GM03348 (cell line): Measurements from ENCODE around the gene MFSD6L.

Experiments
- DNase-seq: peaks from one replicate; pipeline ENCODE4 v3.0.0; 2012; ENCODE audit warnings: low spot score

The MFSD6L gene

GRCh38 chr17:8791910-8792270 lies 7.3 kb downstream of the MFSD6L start:
- DNase-seq: no peak

GRCh38 chr17:8791248-8791909 lies 7.8 kb downstream of the MFSD6L start:
- no peak for DNase-seq

- no peak for DNase-seq
Measured at GRCh38 chr17:8789743-8790142, 9.4 kb downstream of the MFSD6L start.

- no peak for DNase-seq
Measured at GRCh38 chr17:8788998-8789397, 10.2 kb downstream of the MFSD6L start.

GRCh38 chr17:8785547-8786413 lies 13.4 kb downstream of the MFSD6L start:
- DNase-seq: peak; percentile 91

- DNase-seq: no peak
Measured at GRCh38 chr17:8782176-8782575, 17.0 kb downstream of the MFSD6L start.

GRCh38 chr17:8781776-8782175 lies 17.4 kb downstream of the MFSD6L start:
- DNase-seq: no peak

- DNase-seq: no peak
Measured at GRCh38 chr17:8776881-8777280, 22.3 kb downstream of the MFSD6L start.

- DNase-seq: no peak
Measured at GRCh38 chr17:8776248-8776647, 22.9 kb downstream of the MFSD6L start.

GRCh38 chr17:8766731-8767130 lies 32.4 kb downstream of the MFSD6L start:
- no peak for DNase-seq

- no peak for DNase-seq
Measured at GRCh38 chr17:8762012-8762411, 37.2 kb downstream of the MFSD6L start.

GRCh38 chr17:8758137-8758596 lies 41.0 kb downstream of the MFSD6L start, which contains the start of gene SPDYE4:
Gene SPDYE4 (minus strand): TSS chr17:8758546. CDS start chr17:8758382, 164 bp downstream.
- no peak for DNase-seq

GRCh38 chr17:8757189-8757588 lies 42.0 kb downstream of the MFSD6L start:
- no peak for DNase-seq

- DNase-seq: no peak
Measured at GRCh38 chr17:8755590-8756255, 43.4 kb downstream of the MFSD6L start.

- no peak for DNase-seq
Measured at GRCh38 chr17:8754890-8755289, 44.3 kb downstream of the MFSD6L start.

- DNase-seq: peak; percentile 55
Measured at GRCh38 chr17:8753976-8754440, 45.2 kb downstream of the MFSD6L start.

GRCh38 chr17:8753136-8753975 lies 45.8 kb downstream of the MFSD6L start:
- DNase-seq: no peak

GRCh38 chr17:8749616-8750015 lies 49.5 kb downstream of the MFSD6L start:
- no peak for DNase-seq

- no peak for DNase-seq
Measured at GRCh38 chr17:8747742-8748141, 51.4 kb downstream of the MFSD6L start.
